HG03575 (cell line): ENCODE results near the gene SURF4.
A peak's percentile ranks its signal among the peaks of the same experiment; 100 is the strongest.

Experiments used
- ATAC-seq: cut with Tn5 transposase; IDR thresholded peaks from one replicate; pipeline ENCODE4 v1.9.1; 2021; ENCODE audit not compliant: unreplicated experiment, insufficient number of reproducible peaks, low FRiP score; ENCODE audit errors: extremely low read depth

Gene SURF4

GRCh38 chr9:133375724-133376654 lies at the start of gene SURF4, which contains the start of gene STKLD1:
TSS of gene SURF4 (minus strand) at chr9:133376060. CDS start at chr9:133375969, 91 bp downstream.
TSS of gene STKLD1 (plus strand) at chr9:133376366. CDS start at chr9:133376474, 108 bp downstream.
- ATAC-seq = peak; percentile 56

GRCh38 chr9:133425049-133425632 lies 49.3 kb upstream of the SURF4 start:
- ATAC-seq = no peak

GRCh38 chr9:133424187-133424586 lies 48.3 kb upstream of the SURF4 start:
- no peak for ATAC-seq

- ATAC-seq = no peak
These were observed 47.4 kb upstream of the SURF4 start for GRCh38 chr9:133423216-133423615.

- no peak for ATAC-seq
These were observed 46.0 kb upstream of the SURF4 start, which contains the start of gene ADAMTS13 for GRCh38 chr9:133421615-133422542. TSS of gene ADAMTS13 (plus strand) at chr9:133422367. CDS start at chr9:133422444, 77 bp downstream.

GRCh38 chr9:133420392-133420827 lies 44.5 kb upstream of the SURF4 start:
- ATAC-seq = no peak

GRCh38 chr9:133419005-133419404 lies 43.1 kb upstream of the SURF4 start:
- no peak for ATAC-seq

- no peak for ATAC-seq
These were observed 41.9 kb upstream of the SURF4 start, which contains the start of gene REXO4 for GRCh38 chr9:133417541-133418461. TSS of gene REXO4 (minus strand) at chr9:133418010. CDS start at chr9:133417844, 166 bp downstream.

GRCh38 chr9:133415170-133415569 lies 39.3 kb upstream of the SURF4 start:
- no peak for ATAC-seq

GRCh38 chr9:133408042-133408441 lies 32.2 kb upstream of the SURF4 start:
- no peak for ATAC-seq

- ATAC-seq = no peak
These were observed 30.8 kb upstream of the SURF4 start for GRCh38 chr9:133406480-133407307.

GRCh38 chr9:133405508-133406438 lies 29.9 kb upstream of the SURF4 start:
- no peak for ATAC-seq

- ATAC-seq = no peak
These were observed 28.7 kb upstream of the SURF4 start for GRCh38 chr9:133404454-133405002.

- no peak for ATAC-seq
These were observed 28.1 kb upstream of the SURF4 start for GRCh38 chr9:133403766-133404453.

- no peak for ATAC-seq
These were observed 26.8 kb upstream of the SURF4 start for GRCh38 chr9:133402689-133403088.
